ENCODE data around the gene CCDC194.
"Not testable (repeated sequence)": the region's sequence is repeated elsewhere in the genome, so short reads cannot be mapped to it uniquely, and the experiment has no call there.

CCDC194 gene

GRCh38 chr19:17389288-17389687, 4.7 kb downstream of the CCDC194 start:
- Histone ChIP-seq H3K36me3 (ENCODE audit: control insufficient read depth, low read depth, low read length) (no peaks in the 10 kb centered on the region), H3K27me3 (ENCODE audit: control insufficient read depth, insufficient read depth, low read length) (peaks cover 8% of the 10 kb centered on the region), H3K4me3 (ENCODE audit: low read length) (no peak overlapping the region)

GRCh38 chr19:17385878-17386611, 8.0 kb downstream of the CCDC194 start:
- Histone ChIP-seq H3K4me3 (ENCODE audit: low read length) (no peak overlapping the region), H3K27me3 (ENCODE audit: control insufficient read depth, insufficient read depth, low read length) (peaks cover 8% of the 10 kb centered on the region), H3K27ac (ENCODE audit: low read length) (no peak overlapping the region), H3K4me1 (ENCODE audit: control insufficient read depth, low read depth, low read length) (peaks cover 6% of the 10 kb centered on the region), H3K9me3 (ENCODE audit: control insufficient read depth, low read depth, low read length) (peaks cover 5% of the 10 kb centered on the region), H3K9ac (ENCODE audit: low read length) (no peak overlapping the region), H3K36me3 (ENCODE audit: control insufficient read depth, low read depth, low read length) (no peaks in the 10 kb centered on the region)

More at GRCh38 chr19:17389288-17389687, 4.7 kb downstream of the CCDC194 start:
- Histone ChIP-seq H3K27ac (ENCODE audit: low read length) (no peak overlapping the region), H3K4me1 (ENCODE audit: control insufficient read depth, low read depth, low read length) (no peaks in the 10 kb centered on the region), H3K9me3 (ENCODE audit: control insufficient read depth, low read depth, low read length) (peaks cover 5% of the 10 kb centered on the region), H3K9ac (ENCODE audit: low read length) (no peak overlapping the region)

- H3K4me1 ChIP-seq (ENCODE audit: control insufficient read depth, low read depth, low read length): peaks cover 11% of the 10 kb centered on the region
- H3K9me3 ChIP-seq (ENCODE audit: control insufficient read depth, low read depth, low read length): no peaks in the 10 kb centered on the region
- H3K36me3 ChIP-seq (ENCODE audit: control insufficient read depth, low read depth, low read length): no peaks in the 10 kb centered on the region
- no peak overlapping the region for H3K27ac ChIP-seq (ENCODE audit: low read length)
- no peaks in the 10 kb centered on the region for H3K27me3 ChIP-seq (ENCODE audit: control insufficient read depth, insufficient read depth, low read length)
- no peak overlapping the region for H3K4me3 ChIP-seq (ENCODE audit: low read length)
- no peak overlapping the region for H3K9ac ChIP-seq (ENCODE audit: low read length)
Observed at GRCh38 chr19:17380426-17381138, 13.4 kb downstream of the CCDC194 start.

GRCh38 chr19:17379221-17379631, 14.8 kb downstream of the CCDC194 start:
- no peaks in the 10 kb centered on the region for H3K27me3 ChIP-seq (ENCODE audit: control insufficient read depth, insufficient read depth, low read length)

GRCh38 chr19:17378271-17378670, 15.7 kb downstream of the CCDC194 start:
- Histone ChIP-seq H3K4me1 (ENCODE audit: control insufficient read depth, low read depth, low read length) (peaks cover 11% of the 10 kb centered on the region), H3K27ac (ENCODE audit: low read length) (no peak overlapping the region), H3K36me3 (ENCODE audit: control insufficient read depth, low read depth, low read length) (no peaks in the 10 kb centered on the region), H3K4me3 (ENCODE audit: low read length) (no peak overlapping the region), H3K9me3 (ENCODE audit: control insufficient read depth, low read depth, low read length) (no peaks in the 10 kb centered on the region), H3K9ac (ENCODE audit: low read length) (no peak overlapping the region), H3K27me3 (ENCODE audit: control insufficient read depth, insufficient read depth, low read length) (no peaks in the 10 kb centered on the region)

More at GRCh38 chr19:17379221-17379631, 14.8 kb downstream of the CCDC194 start:
- Histone ChIP-seq H3K27ac (ENCODE audit: low read length) (no peak overlapping the region), H3K36me3 (ENCODE audit: control insufficient read depth, low read depth, low read length) (no peaks in the 10 kb centered on the region), H3K4me1 (ENCODE audit: control insufficient read depth, low read depth, low read length) (peaks cover 11% of the 10 kb centered on the region), H3K9ac (ENCODE audit: low read length) (no peak overlapping the region), H3K9me3 (ENCODE audit: control insufficient read depth, low read depth, low read length) (no peaks in the 10 kb centered on the region), H3K4me3 (ENCODE audit: low read length) (no peak overlapping the region)

GRCh38 chr19:17376935-17377600, 16.9 kb downstream of the CCDC194 start, which contains the start of gene PLVAP:
Gene PLVAP (minus strand): TSS chr19:17377342. CDS start chr19:17377288, 54 bp downstream.
- Histone ChIP-seq H3K27me3 (ENCODE audit: control insufficient read depth, insufficient read depth, low read length) (no peaks in the 10 kb centered on the region), H3K9ac (ENCODE audit: low read length) (no peak within 1 kb of the TSS), H3K36me3 (ENCODE audit: control insufficient read depth, low read depth, low read length) (no peaks in the 10 kb centered on the region), H3K4me3 (ENCODE audit: low read length) (no peak within 1 kb of the TSS), H3K27ac (ENCODE audit: low read length) (no peak within 1 kb of the TSS), H3K9me3 (ENCODE audit: control insufficient read depth, low read depth, low read length) (no peaks in the 10 kb centered on the region), H3K4me1 (ENCODE audit: control insufficient read depth, low read depth, low read length) (peaks cover 6% of the 10 kb centered on the region)

GRCh38 chr19:17370026-17370587, 23.9 kb downstream of the CCDC194 start:
- Histone ChIP-seq H3K4me3 (ENCODE audit: low read length) (no peak overlapping the region), H3K36me3 (ENCODE audit: control insufficient read depth, low read depth, low read length) (no peaks in the 10 kb centered on the region), H3K27ac (ENCODE audit: low read length) (no peak overlapping the region), H3K9ac (ENCODE audit: low read length) (no peak overlapping the region), H3K4me1 (ENCODE audit: control insufficient read depth, low read depth, low read length) (no peaks in the 10 kb centered on the region), H3K27me3 (ENCODE audit: control insufficient read depth, insufficient read depth, low read length) (no peaks in the 10 kb centered on the region), H3K9me3 (ENCODE audit: control insufficient read depth, low read depth, low read length) (no peaks in the 10 kb centered on the region)

GRCh38 chr19:17365361-17365760, 28.6 kb downstream of the CCDC194 start:
- Histone ChIP-seq H3K9ac (ENCODE audit: low read length) (no peak overlapping the region), H3K4me1 (ENCODE audit: control insufficient read depth, low read depth, low read length) (no peaks in the 10 kb centered on the region), H3K9me3 (ENCODE audit: control insufficient read depth, low read depth, low read length) (no peaks in the 10 kb centered on the region), H3K36me3 (ENCODE audit: control insufficient read depth, low read depth, low read length) (no peaks in the 10 kb centered on the region), H3K27ac (ENCODE audit: low read length) (no peak overlapping the region), H3K4me3 (ENCODE audit: low read length) (no peak overlapping the region), H3K27me3 (ENCODE audit: control insufficient read depth, insufficient read depth, low read length) (no peaks in the 10 kb centered on the region)

- not testable (repeated sequence) for H3K9ac ChIP-seq (ENCODE audit: low read length); H3K4me3 ChIP-seq (ENCODE audit: low read length); H3K9me3 ChIP-seq (ENCODE audit: control insufficient read depth, low read depth, low read length); H3K36me3 ChIP-seq (ENCODE audit: control insufficient read depth, low read depth, low read length); H3K4me1 ChIP-seq (ENCODE audit: control insufficient read depth, low read depth, low read length); H3K27me3 ChIP-seq (ENCODE audit: control insufficient read depth, insufficient read depth, low read length); H3K27ac ChIP-seq (ENCODE audit: low read length)
Observed at GRCh38 chr19:17363852-17364605, 30.0 kb downstream of the CCDC194 start.

- Histone ChIP-seq H3K9me3 (ENCODE audit: control insufficient read depth, low read depth, low read length) (no peaks in the 10 kb centered on the region), H3K4me1 (ENCODE audit: control insufficient read depth, low read depth, low read length) (no peaks in the 10 kb centered on the region), H3K4me3 (ENCODE audit: low read length) (no peak overlapping the region), H3K27ac (ENCODE audit: low read length) (no peak overlapping the region), H3K36me3 (ENCODE audit: control insufficient read depth, low read depth, low read length) (no peaks in the 10 kb centered on the region), H3K9ac (ENCODE audit: low read length) (no peak overlapping the region), H3K27me3 (ENCODE audit: control insufficient read depth, insufficient read depth, low read length) (no peaks in the 10 kb centered on the region)
Observed at GRCh38 chr19:17359905-17360800, 33.8 kb downstream of the CCDC194 start.

Data from iPS-18a (cell line).